ENCODE measurements around the gene PHF19. TPM values are rescaled to one million over a fixed set of nuclear protein-coding genes. Genes with fewer than 3 reads are reported as not detected.

Gene PHF19
- total and polyA plus RNA-seq, 4 donors, result 25.9 to 66.7 (median 51.2) TPM

DNA sequence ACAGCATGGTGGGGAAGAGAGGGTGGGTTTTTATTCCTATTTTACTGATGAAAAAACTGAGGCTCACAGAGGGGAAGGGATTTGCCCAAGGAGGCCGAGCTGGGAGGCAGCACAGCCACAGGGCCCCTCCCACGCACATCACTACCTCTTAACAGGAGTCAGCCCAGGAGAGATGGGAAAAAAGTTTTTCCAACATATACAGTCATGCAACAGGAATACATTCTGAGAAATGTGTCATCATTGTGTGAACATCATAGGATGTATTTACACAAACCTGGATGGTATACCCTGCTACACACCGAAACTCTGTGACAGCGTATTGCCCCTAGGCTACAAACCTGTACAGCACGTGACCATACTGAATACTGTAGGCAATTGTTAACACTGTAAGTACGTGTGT lies 38.0 kb upstream of the PHF19 start:
- intact Hi-C loops (cut with DNase I), result no loop called here
- no peaks in the 10 kb centered on the region for H3K27me3 ChIP-seq (ENCODE audit: control insufficient read depth in 1 of 2, insufficient read depth in 2 of 2, low read length in 1 of 2)
- WGBS, 2 donors, result 65 to 66% methylated on average over 6 of the region's 6 CpGs
- peaks cover 0 to 2% of the 10 kb centered on the region in 2 donors for H3K36me3 ChIP-seq (ENCODE audit: control insufficient read depth in 1 of 2, insufficient read depth in 2 of 2, low read length in 1 of 2)
- peaks cover 2% of the 10 kb centered on the region for H3K9me3 ChIP-seq (ENCODE audit: control insufficient read depth, low read length)
- ATAC-seq (ENCODE audit: low FRiP score) (no peak), DNase-seq (peak; percentile 18 to 42)
- no peak overlapping the region for H3K4me3 ChIP-seq (ENCODE audit: low read length in 2 of 2)
- peaks cover 3 to 4% of the 10 kb centered on the region in 2 donors for H3K4me1 ChIP-seq (ENCODE audit: control insufficient read depth in 1 of 2, insufficient read depth in 2 of 2, low read length in 2 of 2)
- peak overlapping the region; percentile 45 to 47 for H3K27ac ChIP-seq (ENCODE audit: low read depth in 1 of 2, low read length in 2 of 2)

DNA sequence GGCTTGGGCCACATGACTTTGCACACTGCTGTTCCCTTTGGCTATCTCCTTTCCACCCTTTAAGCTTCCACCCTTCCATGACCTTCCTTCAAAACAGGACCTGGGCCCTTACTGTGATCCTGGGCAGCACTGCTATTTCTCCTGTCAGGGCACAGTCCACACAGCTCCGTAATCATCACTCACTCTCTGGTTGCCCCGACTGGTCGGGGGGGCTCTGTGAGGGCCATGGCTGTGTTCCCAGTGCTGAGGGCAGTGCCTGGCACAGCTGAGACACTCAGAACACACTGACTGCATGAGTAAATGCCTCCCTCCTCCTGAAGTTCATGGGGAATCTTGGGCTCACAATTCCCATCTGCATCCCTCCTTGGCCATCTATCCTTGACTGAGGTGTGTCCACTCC lies 37.4 kb upstream of the PHF19 start:
- intact Hi-C loops (cut with DNase I), result no loop called here
- peak overlapping the region; percentile 45 to 47 for H3K27ac ChIP-seq (ENCODE audit: low read depth in 1 of 2, low read length in 2 of 2)
- peaks cover 0 to 2% of the 10 kb centered on the region in 2 donors for H3K36me3 ChIP-seq (ENCODE audit: control insufficient read depth in 1 of 2, insufficient read depth in 2 of 2, low read length in 1 of 2)

DNA sequence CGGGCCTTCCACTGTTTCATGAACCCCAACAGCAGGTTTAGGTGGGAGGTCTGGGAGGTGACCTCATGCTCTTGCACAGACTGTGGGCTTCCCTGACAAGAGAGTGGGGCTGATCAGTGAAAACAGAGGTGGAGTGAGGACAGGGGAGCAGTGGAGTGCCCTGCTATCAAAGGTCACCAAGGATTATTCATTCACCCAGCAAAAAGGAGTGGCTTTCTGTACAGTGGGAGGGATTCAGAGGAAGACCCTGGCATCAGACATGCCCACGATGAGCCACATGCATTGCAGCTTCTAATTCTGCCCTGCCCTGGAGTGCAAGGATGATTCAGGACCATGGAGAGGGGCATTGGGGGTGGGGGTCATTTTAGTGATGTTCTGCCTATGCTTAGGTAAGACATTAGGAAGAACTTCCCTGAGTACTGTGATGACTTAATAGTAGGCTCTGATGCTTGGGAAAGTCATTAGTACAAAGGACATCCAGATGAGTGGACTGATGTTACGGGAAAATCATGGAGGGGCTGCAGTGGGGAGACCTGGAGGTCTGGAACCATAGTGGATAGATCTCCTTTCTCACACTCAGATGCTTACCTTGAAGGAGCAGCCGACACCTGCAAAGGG lies 36.8 kb upstream of the PHF19 start:
- Histone ChIP-seq H3K9me3 (ENCODE audit: control insufficient read depth, low read length) (peaks cover 2% of the 10 kb centered on the region), H3K36me3 (ENCODE audit: control insufficient read depth in 1 of 2, insufficient read depth in 2 of 2, low read length in 1 of 2) (peaks cover 0 to 2% of the 10 kb centered on the region in 2 donors), H3K27me3 (ENCODE audit: control insufficient read depth in 1 of 2, insufficient read depth in 2 of 2, low read length in 1 of 2) (no peaks in the 10 kb centered on the region), H3K27ac (ENCODE audit: low read depth in 1 of 2, low read length in 2 of 2) (peak overlapping the region in 1 of 2 donors; percentile 1), H3K4me1 (ENCODE audit: control insufficient read depth in 1 of 2, insufficient read depth in 2 of 2, low read length in 2 of 2) (peaks cover 3 to 4% of the 10 kb centered on the region in 2 donors), H3K4me3 (ENCODE audit: low read length in 2 of 2) (no peak overlapping the region)
- WGBS, 2 donors, result 81% methylated on average over 4 of the region's 4 CpGs
- peak in 1 of 2 donors; percentile 37 for DNase-seq
- intact Hi-C loops (cut with DNase I), result no loop called here
- ATAC-seq (ENCODE audit: low FRiP score), result no peak

More for the DNA sequence above, 37.4 kb upstream of the PHF19 start:
- H3K4me3 ChIP-seq (ENCODE audit: low read length in 2 of 2), result no peak overlapping the region
- peaks cover 3 to 4% of the 10 kb centered on the region in 2 donors for H3K4me1 ChIP-seq (ENCODE audit: control insufficient read depth in 1 of 2, insufficient read depth in 2 of 2, low read length in 2 of 2)
- DNase-seq, result peak; percentile 76 to 85
- WGBS, 2 donors, result 6 to 7% methylated on average over 3 of the region's 3 CpGs
- ATAC-seq (ENCODE audit: low FRiP score), result peak; percentile 58
- H3K27me3 ChIP-seq (ENCODE audit: control insufficient read depth in 1 of 2, insufficient read depth in 2 of 2, low read length in 1 of 2), result no peaks in the 10 kb centered on the region
- H3K9me3 ChIP-seq (ENCODE audit: control insufficient read depth, low read length), result peaks cover 2% of the 10 kb centered on the region

DNA sequence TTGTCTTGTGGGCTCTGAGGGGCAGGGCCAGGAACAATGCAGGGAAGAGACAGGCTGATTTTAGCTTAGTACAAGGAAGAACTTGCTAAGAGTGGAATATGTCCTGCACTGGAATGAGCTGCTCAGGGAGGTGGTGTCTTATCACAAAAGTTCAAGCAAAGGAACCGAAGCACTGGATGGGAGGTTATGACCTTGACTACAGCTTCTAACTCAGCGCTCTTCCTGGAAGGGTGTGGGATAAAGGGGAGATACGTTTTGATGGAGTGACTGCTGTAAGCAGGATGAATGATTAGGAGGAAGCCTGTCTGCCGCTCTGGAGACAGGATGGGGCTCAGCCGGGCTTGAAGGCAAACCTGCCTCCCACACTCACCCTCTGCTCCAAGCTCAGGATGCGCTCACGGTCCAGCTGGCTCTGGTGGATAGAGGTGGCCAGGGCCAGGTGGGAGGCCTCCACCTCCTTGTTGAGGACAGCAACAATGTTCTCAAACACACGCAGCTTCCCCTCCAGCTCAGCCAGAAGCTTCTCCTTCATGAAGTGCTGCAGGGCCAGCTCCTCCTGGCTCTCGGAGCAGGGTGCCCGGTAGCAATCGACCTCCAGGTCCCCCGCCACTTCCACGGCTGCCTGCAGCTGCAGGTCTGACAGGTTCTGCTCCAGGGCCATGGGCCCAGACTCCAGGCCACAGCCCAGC lies 36.1 kb upstream of the PHF19 start:
- ATAC-seq (ENCODE audit: low FRiP score), result no peak
- Histone ChIP-seq H3K27ac (ENCODE audit: low read depth in 1 of 2, low read length in 2 of 2) (no peak overlapping the region), H3K36me3 (ENCODE audit: control insufficient read depth in 1 of 2, insufficient read depth in 2 of 2, low read length in 1 of 2) (peaks cover 0 to 2% of the 10 kb centered on the region in 2 donors), H3K4me3 (ENCODE audit: low read length in 2 of 2) (no peak overlapping the region), H3K4me1 (ENCODE audit: control insufficient read depth in 1 of 2, insufficient read depth in 2 of 2, low read length in 2 of 2) (peaks cover 3 to 4% of the 10 kb centered on the region in 2 donors), H3K9me3 (ENCODE audit: control insufficient read depth, low read length) (peaks cover 2% of the 10 kb centered on the region), H3K27me3 (ENCODE audit: control insufficient read depth in 1 of 2, insufficient read depth in 2 of 2, low read length in 1 of 2) (no peaks in the 10 kb centered on the region)
- WGBS, 2 donors, result 87 to 89% methylated on average over 13 of the region's 13 CpGs
- intact Hi-C loops (cut with DNase I), result no loop called here
- DNase-seq, result no peak

- ATAC-seq (ENCODE audit: low FRiP score) (no peak), DNase-seq (peak in 1 of 2 donors; percentile 23)
- H3K4me3 ChIP-seq (ENCODE audit: low read length in 2 of 2), result no peak overlapping the region
- intact Hi-C loops (cut with DNase I), result no loop called here
- H3K27me3 ChIP-seq (ENCODE audit: control insufficient read depth in 1 of 2, insufficient read depth in 2 of 2, low read length in 1 of 2), result no peaks in the 10 kb centered on the region
- no peak overlapping the region for H3K27ac ChIP-seq (ENCODE audit: low read depth in 1 of 2, low read length in 2 of 2)
- WGBS, 2 donors, result 88 to 92% methylated on average over 9 of the region's 9 CpGs
- H3K9me3 ChIP-seq (ENCODE audit: control insufficient read depth, low read length), result no peaks in the 10 kb centered on the region
- H3K36me3 ChIP-seq (ENCODE audit: control insufficient read depth in 1 of 2, insufficient read depth in 2 of 2, low read length in 1 of 2), result peaks cover 0 to 2% of the 10 kb centered on the region in 2 donors
- H3K4me1 ChIP-seq (ENCODE audit: control insufficient read depth in 1 of 2, insufficient read depth in 2 of 2, low read length in 2 of 2), result peaks cover 1 to 4% of the 10 kb centered on the region in 2 donors
Observed at GRCh38 chr9:120911295-120911837, 34.4 kb upstream of the PHF19 start.

- ATAC-seq (ENCODE audit: low FRiP score) (no peak), DNase-seq (peak in 1 of 2 donors; percentile 14)
- no peaks in the 10 kb centered on the region for H3K27me3 ChIP-seq (ENCODE audit: control insufficient read depth in 1 of 2, insufficient read depth in 2 of 2, low read length in 1 of 2)
- H3K9me3 ChIP-seq (ENCODE audit: control insufficient read depth, low read length), result no peaks in the 10 kb centered on the region
- no peak overlapping the region for H3K4me3 ChIP-seq (ENCODE audit: low read length in 2 of 2)
- intact Hi-C loops (cut with DNase I), result no loop called here
- WGBS, 2 donors, result 80 to 88% methylated on average over 3 of the region's 3 CpGs
- H3K4me1 ChIP-seq (ENCODE audit: control insufficient read depth in 1 of 2, insufficient read depth in 2 of 2, low read length in 2 of 2), result peaks cover 0 to 4% of the 10 kb centered on the region in 2 donors
- H3K36me3 ChIP-seq (ENCODE audit: control insufficient read depth in 1 of 2, insufficient read depth in 2 of 2, low read length in 1 of 2), result peaks cover 0 to 2% of the 10 kb centered on the region in 2 donors
- H3K27ac ChIP-seq (ENCODE audit: low read depth in 1 of 2, low read length in 2 of 2), result no peak overlapping the region
Observed at GRCh38 chr9:120910643-120911042, 33.7 kb upstream of the PHF19 start.

DNA sequence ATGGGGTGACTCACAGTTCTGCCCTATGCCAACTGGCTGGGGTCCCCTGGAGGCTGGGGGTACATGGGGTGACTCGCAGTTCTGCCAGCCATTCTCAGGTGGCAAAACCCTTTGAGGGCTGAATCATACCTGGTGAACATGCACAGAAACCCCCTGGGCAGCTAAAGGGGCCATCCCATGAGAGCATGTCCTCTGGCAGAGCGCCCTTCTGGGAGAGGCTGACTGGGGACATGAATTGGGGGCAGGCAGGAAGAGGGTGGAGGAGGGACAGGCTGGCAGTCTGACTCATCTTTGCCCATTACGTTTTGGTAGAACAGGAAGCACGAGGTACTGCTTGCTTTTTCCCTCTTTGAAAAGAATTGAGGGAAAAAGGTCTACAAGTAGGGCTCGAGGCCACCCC lies 32.9 kb upstream of the PHF19 start:
- ATAC-seq (ENCODE audit: low FRiP score), result no peak
- H3K4me3 ChIP-seq (ENCODE audit: low read length in 2 of 2), result no peak overlapping the region
- intact Hi-C loops (cut with DNase I), result no loop called here
- peak overlapping the region in 1 of 2 donors; percentile 0 for H3K27ac ChIP-seq (ENCODE audit: low read depth in 1 of 2, low read length in 2 of 2)
- H3K36me3 ChIP-seq (ENCODE audit: control insufficient read depth in 1 of 2, insufficient read depth in 2 of 2, low read length in 1 of 2), result peaks cover 0 to 4% of the 10 kb centered on the region in 2 donors
- 43 to 46% methylated on average over 5 of the region's 5 CpGs for WGBS, 2 donors
- H3K27me3 ChIP-seq (ENCODE audit: control insufficient read depth in 1 of 2, insufficient read depth in 2 of 2, low read length in 1 of 2), result no peaks in the 10 kb centered on the region
- DNase-seq, result no peak
- H3K9me3 ChIP-seq (ENCODE audit: control insufficient read depth, low read length), result no peaks in the 10 kb centered on the region
- peaks cover 0 to 4% of the 10 kb centered on the region in 2 donors for H3K4me1 ChIP-seq (ENCODE audit: control insufficient read depth in 1 of 2, insufficient read depth in 2 of 2, low read length in 2 of 2)

DNA sequence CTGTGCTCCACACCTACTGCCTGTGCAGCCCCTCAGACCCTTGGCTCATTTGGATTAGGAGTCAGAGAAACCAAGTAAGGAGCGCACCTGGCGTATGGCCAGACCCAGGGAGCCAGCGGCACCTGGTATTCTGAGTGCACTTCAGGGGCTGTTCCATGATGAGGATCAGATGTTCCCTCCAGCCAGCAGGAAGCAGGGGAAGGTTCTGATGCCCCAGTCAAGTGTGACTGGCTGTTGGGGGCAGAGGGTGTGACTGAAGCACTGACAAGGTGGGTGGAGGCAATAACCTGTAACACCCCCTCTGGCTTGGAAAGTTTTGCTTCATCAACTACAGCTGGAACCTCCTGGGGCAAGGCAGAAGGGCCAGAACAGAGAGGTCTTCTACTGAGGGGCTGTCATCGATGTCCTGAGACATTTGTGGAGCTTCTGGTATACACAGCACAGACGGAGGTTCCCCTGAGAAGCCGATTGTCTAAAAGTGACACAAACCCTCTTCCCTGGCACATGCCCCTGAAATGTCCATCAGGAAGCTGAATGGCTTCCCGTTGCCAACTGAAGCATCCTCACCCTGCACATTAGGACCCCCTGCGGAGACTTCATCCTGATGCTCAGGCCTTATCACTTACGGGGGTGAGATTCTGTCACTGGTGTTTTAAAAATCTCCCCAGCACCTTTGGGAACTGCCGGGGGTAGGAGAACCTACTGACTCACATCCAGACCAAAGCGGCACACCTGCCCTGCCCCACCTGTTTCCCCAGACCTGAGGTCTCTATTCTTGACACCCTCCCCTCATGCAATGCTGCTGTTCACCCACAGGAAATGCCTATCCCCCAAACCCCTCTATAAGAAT lies 28.6 kb upstream of the PHF19 start:
- no peaks in the 10 kb centered on the region for H3K9me3 ChIP-seq (ENCODE audit: control insufficient read depth, low read length)
- intact Hi-C loops (cut with DNase I), result no loop called here
- peaks cover 0 to 4% of the 10 kb centered on the region in 2 donors for H3K4me1 ChIP-seq (ENCODE audit: control insufficient read depth in 1 of 2, insufficient read depth in 2 of 2, low read length in 2 of 2)
- H3K27ac ChIP-seq (ENCODE audit: low read depth in 1 of 2, low read length in 2 of 2), result no peak overlapping the region
- H3K27me3 ChIP-seq (ENCODE audit: control insufficient read depth in 1 of 2, insufficient read depth in 2 of 2, low read length in 1 of 2), result no peaks in the 10 kb centered on the region
- H3K4me3 ChIP-seq (ENCODE audit: low read length in 2 of 2), result no peak overlapping the region
- WGBS, 2 donors, result 87 to 90% methylated on average over 11 of the region's 11 CpGs
- ATAC-seq (ENCODE audit: low FRiP score), result no peak
- no peak for DNase-seq
- peaks cover 0 to 2% of the 10 kb centered on the region in 2 donors for H3K36me3 ChIP-seq (ENCODE audit: control insufficient read depth in 1 of 2, insufficient read depth in 2 of 2, low read length in 1 of 2)
